GM19351 (cell line): ENCODE data around the gene ATXN7L1.
"Not testable (repeated sequence)": the region's sequence is repeated elsewhere in the genome, so short reads cannot be mapped to it uniquely, and the experiment has no call there.

Experiments
- ATAC-seq: cut with Tn5 transposase; IDR thresholded peaks from one replicate; pipeline ENCODE4 v1.9.1; 2021; ENCODE audit warnings: mild to moderate bottlenecking, moderate library complexity; ENCODE audit not compliant: unreplicated experiment

ATXN7L1 gene

GRCh38 chr7:105860793-105861192 lies 15.6 kb downstream of the ATXN7L1 start:
- no peak for ATAC-seq

- ATAC-seq: no peak
Observed at GRCh38 chr7:105857009-105857952, 19.1 kb downstream of the ATXN7L1 start.

- no peak for ATAC-seq
Observed at GRCh38 chr7:105854498-105854897, 21.9 kb downstream of the ATXN7L1 start.

- no peak for ATAC-seq
Observed at GRCh38 chr7:105853931-105854419, 22.4 kb downstream of the ATXN7L1 start.

- no peak for ATAC-seq
Observed at GRCh38 chr7:105851064-105851463, 25.3 kb downstream of the ATXN7L1 start.

GRCh38 chr7:105849122-105849855 lies 27.1 kb downstream of the ATXN7L1 start:
- peak; percentile 55 for ATAC-seq

- no peak for ATAC-seq
Observed at GRCh38 chr7:105846404-105846803, 30.0 kb downstream of the ATXN7L1 start.

- ATAC-seq: not testable (repeated sequence)
Observed at GRCh38 chr7:105844681-105845080, 31.7 kb downstream of the ATXN7L1 start.

- no peak for ATAC-seq
Observed at GRCh38 chr7:105841866-105842265, 34.5 kb downstream of the ATXN7L1 start.

GRCh38 chr7:105840981-105841749 lies 35.2 kb downstream of the ATXN7L1 start:
- ATAC-seq: no peak

GRCh38 chr7:105839266-105839665 lies 37.1 kb downstream of the ATXN7L1 start:
- no peak for ATAC-seq

GRCh38 chr7:105838627-105839231 lies 37.7 kb downstream of the ATXN7L1 start:
- no peak for ATAC-seq

GRCh38 chr7:105837765-105838626 lies 38.4 kb downstream of the ATXN7L1 start:
- ATAC-seq: no peak

- no peak for ATAC-seq
Observed at GRCh38 chr7:105835441-105835840, 41.0 kb downstream of the ATXN7L1 start.

GRCh38 chr7:105831824-105832535 lies 44.4 kb downstream of the ATXN7L1 start:
- no peak for ATAC-seq

- no peak for ATAC-seq
Observed at GRCh38 chr7:105831302-105831620, 45.1 kb downstream of the ATXN7L1 start.

GRCh38 chr7:105830405-105831301 lies 45.7 kb downstream of the ATXN7L1 start:
- no peak for ATAC-seq

GRCh38 chr7:105829681-105830322 lies 46.6 kb downstream of the ATXN7L1 start:
- ATAC-seq: no peak
